ENCODE measurements around the gene ABCC1. TPM values are rescaled to one million over a fixed set of nuclear protein-coding genes. Genes with fewer than 3 reads are reported as not detected.

The ABCC1 gene
- total and polyA plus RNA-seq, 4 donors = 12.4 to 41.5 (median 31.3) TPM

- Histone ChIP-seq H3K27me3 (ENCODE audit: control insufficient read depth in 3 of 3, insufficient read depth in 3 of 3, low read length in 2 of 3) (no peaks in the 10 kb centered on the region), H3K36me3 (ENCODE audit: control insufficient read depth in 4 of 4, insufficient read depth in 4 of 4, low read length in 4 of 4) (peaks cover 0 to 23% (median 0%) of the 10 kb centered on the region in 4 donors), H3K4me3 (no peak overlapping the region), H3K27ac (ENCODE audit: low read depth in 1 of 2, low read length in 1 of 2) (no peak overlapping the region), H3K4me1 (ENCODE audit: control insufficient read depth in 5 of 5, insufficient read depth in 5 of 5, low read length in 5 of 5) (no peaks in the 10 kb centered on the region), H3K9ac (ENCODE audit: insufficient read depth in 1 of 2, low read length in 2 of 2) (no peak overlapping the region), H3K9me3 (ENCODE audit: control insufficient read depth in 4 of 4, insufficient read depth in 3 of 4, low read length in 3 of 4) (peaks cover 0 to 3% (median 0%) of the 10 kb centered on the region in 4 donors)
- ATAC-seq (ENCODE audit: insufficient read depth, low FRiP score) = no peak
- WGBS, 2 donors = 84 to 89% methylated on average over 7 of the region's 7 CpGs
- no peak for DNase-seq
- TF ChIP-seq, protein P1, sequence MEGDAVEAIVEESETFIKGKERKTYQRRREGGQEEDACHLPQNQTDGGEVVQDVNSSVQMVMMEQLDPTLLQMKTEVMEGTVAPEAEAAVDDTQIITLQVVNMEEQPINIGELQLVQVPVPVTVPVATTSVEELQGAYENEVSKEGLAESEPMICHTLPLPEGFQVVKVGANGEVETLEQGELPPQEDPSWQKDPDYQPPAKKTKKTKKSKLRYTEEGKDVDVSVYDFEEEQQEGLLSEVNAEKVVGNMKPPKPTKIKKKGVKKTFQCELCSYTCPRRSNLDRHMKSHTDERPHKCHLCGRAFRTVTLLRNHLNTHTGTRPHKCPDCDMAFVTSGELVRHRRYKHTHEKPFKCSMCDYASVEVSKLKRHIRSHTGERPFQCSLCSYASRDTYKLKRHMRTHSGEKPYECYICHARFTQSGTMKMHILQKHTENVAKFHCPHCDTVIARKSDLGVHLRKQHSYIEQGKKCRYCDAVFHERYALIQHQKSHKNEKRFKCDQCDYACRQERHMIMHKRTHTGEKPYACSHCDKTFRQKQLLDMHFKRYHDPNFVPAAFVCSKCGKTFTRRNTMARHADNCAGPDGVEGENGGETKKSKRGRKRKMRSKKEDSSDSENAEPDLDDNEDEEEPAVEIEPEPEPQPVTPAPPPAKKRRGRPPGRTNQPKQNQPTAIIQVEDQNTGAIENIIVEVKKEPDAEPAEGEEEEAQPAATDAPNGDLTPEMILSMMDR (IDR thresholded peaks at IDR 0.05; ENCODE audit: control extremely low read depth, extremely low read depth) = no peak
These were observed 216.7 kb downstream of the ABCC1 start for GRCh38 chr16:16166085-16166484.

- no peak overlapping the region for H3K4me3 ChIP-seq
- H3K36me3 ChIP-seq (ENCODE audit: control insufficient read depth in 4 of 4, insufficient read depth in 4 of 4, low read length in 4 of 4) = peaks cover 0 to 17% (median 0%) of the 10 kb centered on the region in 4 donors
- no peaks in the 10 kb centered on the region for H3K27me3 ChIP-seq (ENCODE audit: control insufficient read depth in 3 of 3, insufficient read depth in 3 of 3, low read length in 2 of 3)
- DNase-seq (no peak), ATAC-seq (ENCODE audit: insufficient read depth, low FRiP score) (no peak)
- TF ChIP-seq, protein P1 (IDR thresholded peaks at IDR 0.05; ENCODE audit: control extremely low read depth, extremely low read depth) = no peak
- H3K27ac ChIP-seq (ENCODE audit: low read depth in 1 of 2, low read length in 1 of 2) = no peak overlapping the region
- no peaks in the 10 kb centered on the region for H3K9me3 ChIP-seq (ENCODE audit: control insufficient read depth in 4 of 4, insufficient read depth in 3 of 4, low read length in 3 of 4)
- H3K4me1 ChIP-seq (ENCODE audit: control insufficient read depth in 5 of 5, insufficient read depth in 5 of 5, low read length in 5 of 5) = no peaks in the 10 kb centered on the region
- WGBS, 2 donors = 42 to 45% methylated on average over 2 of the region's 2 CpGs
- no peak overlapping the region for H3K9ac ChIP-seq (ENCODE audit: insufficient read depth in 1 of 2, low read length in 2 of 2)
These were observed 217.5 kb downstream of the ABCC1 start for GRCh38 chr16:16166949-16167348.

DNA sequence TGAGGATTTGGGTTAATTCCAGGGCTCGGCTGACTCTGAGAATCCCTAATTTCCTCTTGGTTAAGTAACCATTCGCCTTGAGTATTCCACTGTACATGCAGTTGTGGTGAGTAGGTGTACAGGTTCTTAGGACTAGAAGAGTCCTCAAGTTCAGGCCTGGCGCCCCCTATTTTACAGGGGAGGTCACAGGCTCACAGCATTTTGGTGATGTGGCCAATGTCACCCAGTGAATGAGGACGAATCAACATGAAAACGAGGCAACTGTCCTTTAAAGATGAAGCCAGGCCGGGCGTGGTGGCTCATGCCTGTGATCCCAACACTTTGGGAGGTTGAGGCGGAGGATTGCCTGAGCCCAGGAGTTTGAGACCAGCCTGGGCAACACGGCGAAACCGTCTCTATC lies 218.5 kb downstream of the ABCC1 start:
- ATAC-seq (ENCODE audit: insufficient read depth, low FRiP score) = no peak
- Histone ChIP-seq H3K9me3 (ENCODE audit: control insufficient read depth in 4 of 4, insufficient read depth in 3 of 4, low read length in 3 of 4) (no peaks in the 10 kb centered on the region), H3K27ac (ENCODE audit: low read depth in 1 of 2, low read length in 1 of 2) (no peak overlapping the region), H3K4me3 (no peak overlapping the region), H3K36me3 (ENCODE audit: control insufficient read depth in 4 of 4, insufficient read depth in 4 of 4, low read length in 4 of 4) (peaks cover 0 to 17% (median 0%) of the 10 kb centered on the region in 4 donors), H3K4me1 (ENCODE audit: control insufficient read depth in 5 of 5, insufficient read depth in 5 of 5, low read length in 5 of 5) (no peaks in the 10 kb centered on the region), H3K9ac (ENCODE audit: insufficient read depth in 1 of 2, low read length in 2 of 2) (no peak overlapping the region), H3K27me3 (ENCODE audit: control insufficient read depth in 3 of 3, insufficient read depth in 3 of 3, low read length in 2 of 3) (no peaks in the 10 kb centered on the region)
- 86 to 87% methylated on average over 11 of the region's 11 CpGs for WGBS, 2 donors
- TF ChIP-seq, protein P1 (IDR thresholded peaks at IDR 0.05; ENCODE audit: control extremely low read depth, extremely low read depth) = no peak
- DNase-seq = no peak

DNA sequence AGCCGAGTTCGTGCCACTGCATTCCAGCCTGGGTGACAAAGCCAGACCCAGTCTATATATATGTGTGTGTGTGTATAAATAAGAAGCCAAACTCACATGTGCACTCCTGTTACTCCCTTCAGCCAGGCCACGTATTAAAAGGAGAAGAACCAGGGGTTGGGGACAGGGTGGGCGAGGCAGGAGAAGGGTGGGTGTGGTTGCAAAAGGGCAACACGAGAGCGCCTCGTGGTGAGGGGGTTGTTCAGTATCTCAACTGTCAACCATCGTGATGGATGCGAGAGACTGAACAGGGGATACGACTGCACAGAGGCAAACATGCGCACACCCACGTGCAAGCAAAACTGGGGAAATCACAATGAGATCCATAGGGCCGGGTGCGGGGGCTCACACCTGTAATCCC lies 219.0 kb downstream of the ABCC1 start:
- Histone ChIP-seq H3K4me1 (ENCODE audit: control insufficient read depth in 5 of 5, insufficient read depth in 5 of 5, low read length in 5 of 5) (no peaks in the 10 kb centered on the region), H3K9ac (ENCODE audit: insufficient read depth in 1 of 2, low read length in 2 of 2) (no peak overlapping the region), H3K27me3 (ENCODE audit: control insufficient read depth in 3 of 3, insufficient read depth in 3 of 3, low read length in 2 of 3) (no peaks in the 10 kb centered on the region), H3K4me3 (no peak overlapping the region), H3K9me3 (ENCODE audit: control insufficient read depth in 4 of 4, insufficient read depth in 3 of 4, low read length in 3 of 4) (no peaks in the 10 kb centered on the region), H3K27ac (ENCODE audit: low read depth in 1 of 2, low read length in 1 of 2) (no peak overlapping the region), H3K36me3 (ENCODE audit: control insufficient read depth in 4 of 4, insufficient read depth in 4 of 4, low read length in 4 of 4) (peaks cover 0 to 17% (median 0%) of the 10 kb centered on the region in 4 donors)
- TF ChIP-seq, protein P1 (IDR thresholded peaks at IDR 0.05; ENCODE audit: control extremely low read depth, extremely low read depth) = no peak
- DNase-seq = no peak
- ATAC-seq (ENCODE audit: insufficient read depth, low FRiP score) = no peak
- WGBS, 2 donors = 89 to 91% methylated on average over 14 of the region's 14 CpGs

Data from lung (tissue), 12 donors.